GM10847 (cell line): ENCODE data around the gene SYT5.

Experiments used
- POLR2A ChIP-seq: IDR thresholded peaks from 2 replicates; pipeline ENCODE4 v1.6.1; 2011; ENCODE audit not compliant: insufficient read length; ENCODE audit errors: extremely low read depth

Gene SYT5

DNA sequence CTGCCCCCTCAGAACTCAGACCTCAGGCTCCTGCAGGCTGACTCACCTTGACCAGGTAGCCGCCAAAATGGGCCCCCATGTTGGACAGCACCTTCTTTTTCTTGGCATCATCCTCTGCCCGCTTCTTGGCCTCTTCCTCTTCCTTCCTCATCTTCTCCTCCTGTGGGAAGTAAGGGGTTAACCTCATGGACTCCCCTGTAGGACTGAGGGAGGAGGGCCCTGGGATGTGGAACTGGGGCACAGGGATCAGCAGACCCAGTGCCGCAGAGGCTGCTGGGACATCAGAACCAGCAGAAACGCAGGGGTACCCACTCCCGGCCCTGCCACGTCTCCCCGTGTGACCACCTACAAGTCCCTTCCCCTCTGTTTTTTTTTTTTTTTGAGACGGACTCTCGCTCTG, 42.2 kb downstream of the SYT5 start:
- TF ChIP-seq POLR2A = no peak

DNA sequence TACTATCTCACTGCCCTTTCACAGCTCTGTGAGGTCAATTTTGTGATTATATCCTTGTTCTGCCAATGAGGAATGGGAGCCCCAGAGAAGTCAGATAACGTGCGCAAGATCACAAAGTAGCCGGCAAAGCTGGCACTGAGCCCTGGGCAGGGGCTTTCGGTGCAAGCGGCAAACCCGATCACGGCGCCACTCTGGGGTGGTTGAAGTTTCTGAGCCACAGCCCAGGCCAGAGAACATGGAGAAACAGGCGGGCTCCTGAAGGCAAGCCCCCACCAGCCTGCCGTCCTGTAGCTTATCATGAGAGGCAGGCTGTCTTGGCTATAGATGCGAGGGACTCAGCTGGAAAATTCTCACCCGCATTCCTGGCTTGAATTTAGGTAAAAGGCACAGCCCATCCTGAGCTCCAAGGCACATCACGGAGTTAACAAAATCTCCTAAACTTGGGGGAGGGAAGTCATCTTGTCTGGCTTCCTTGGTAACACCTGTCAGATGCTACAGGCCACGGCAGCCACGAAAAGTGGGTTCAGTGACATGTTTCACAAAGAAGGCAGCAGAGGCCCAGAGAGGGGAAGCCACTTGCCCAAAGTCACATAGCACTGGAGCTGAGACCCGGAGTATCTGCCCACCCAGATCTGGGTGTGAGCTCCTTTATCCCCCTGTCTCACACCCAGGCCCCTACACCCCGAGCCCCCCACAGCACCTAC, 43.5 kb downstream of the SYT5 start:
- no peak for TF ChIP-seq POLR2A

DNA sequence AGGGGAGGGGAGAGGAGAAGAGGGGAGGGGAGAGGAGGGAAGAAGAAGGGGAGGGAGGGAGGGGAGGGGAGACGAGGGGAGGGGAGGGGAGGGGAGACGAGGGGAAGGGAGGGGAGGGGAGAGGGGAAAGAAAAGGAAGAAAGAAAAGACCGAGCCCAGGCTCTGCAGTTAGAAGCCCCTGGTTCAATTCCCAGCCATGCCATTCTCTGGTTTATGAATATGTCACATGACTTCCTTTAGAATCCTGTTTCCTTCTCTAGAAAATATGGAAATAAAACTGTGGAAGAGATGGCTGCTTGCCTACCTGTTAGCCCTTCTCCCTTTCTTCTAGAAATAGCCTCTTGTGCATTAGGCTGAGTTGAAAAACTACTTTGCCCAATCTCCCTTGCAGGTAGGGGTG, 45.4 kb downstream of the SYT5 start:
- no peak for TF ChIP-seq POLR2A

DNA sequence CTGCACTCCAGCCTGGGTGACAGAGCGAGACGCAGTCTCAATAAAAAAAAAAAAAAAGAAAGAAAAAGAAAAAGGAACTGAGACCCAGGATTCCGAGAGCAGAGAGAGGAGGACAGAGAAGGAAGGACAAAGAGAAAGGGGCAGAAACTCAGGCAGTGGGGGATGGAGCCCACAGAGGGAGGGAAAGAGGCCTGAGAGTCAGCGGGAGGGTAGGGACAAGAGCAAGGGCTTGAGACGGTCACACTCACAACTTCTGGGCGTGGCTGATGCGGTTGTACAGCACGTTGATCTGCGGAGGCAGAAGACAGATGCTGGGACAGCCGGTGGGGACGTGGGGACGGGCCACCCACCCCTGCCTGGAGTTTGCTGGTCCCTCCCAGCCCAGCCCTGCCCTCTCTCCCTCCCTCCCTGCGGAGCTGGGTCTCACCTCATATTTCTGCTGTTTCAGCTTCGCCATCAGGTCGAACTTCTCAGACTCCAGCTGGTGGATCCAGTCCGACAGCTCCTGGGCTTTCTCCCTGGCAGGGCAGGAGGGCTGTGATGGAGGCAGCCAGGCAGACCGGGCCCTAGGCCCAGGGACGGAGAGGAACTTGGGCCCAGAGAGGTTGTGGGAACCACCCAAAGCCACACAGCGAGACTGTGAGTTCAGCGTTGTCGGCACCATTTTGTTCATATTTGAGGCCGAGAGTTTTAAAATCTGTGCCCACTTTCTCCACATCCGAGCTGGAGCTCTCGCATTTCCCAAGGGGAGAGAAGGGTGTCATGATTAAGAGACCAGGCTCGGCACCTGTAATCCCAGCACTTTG, 46.2 kb downstream of the SYT5 start:
- no peak for TF ChIP-seq POLR2A

DNA sequence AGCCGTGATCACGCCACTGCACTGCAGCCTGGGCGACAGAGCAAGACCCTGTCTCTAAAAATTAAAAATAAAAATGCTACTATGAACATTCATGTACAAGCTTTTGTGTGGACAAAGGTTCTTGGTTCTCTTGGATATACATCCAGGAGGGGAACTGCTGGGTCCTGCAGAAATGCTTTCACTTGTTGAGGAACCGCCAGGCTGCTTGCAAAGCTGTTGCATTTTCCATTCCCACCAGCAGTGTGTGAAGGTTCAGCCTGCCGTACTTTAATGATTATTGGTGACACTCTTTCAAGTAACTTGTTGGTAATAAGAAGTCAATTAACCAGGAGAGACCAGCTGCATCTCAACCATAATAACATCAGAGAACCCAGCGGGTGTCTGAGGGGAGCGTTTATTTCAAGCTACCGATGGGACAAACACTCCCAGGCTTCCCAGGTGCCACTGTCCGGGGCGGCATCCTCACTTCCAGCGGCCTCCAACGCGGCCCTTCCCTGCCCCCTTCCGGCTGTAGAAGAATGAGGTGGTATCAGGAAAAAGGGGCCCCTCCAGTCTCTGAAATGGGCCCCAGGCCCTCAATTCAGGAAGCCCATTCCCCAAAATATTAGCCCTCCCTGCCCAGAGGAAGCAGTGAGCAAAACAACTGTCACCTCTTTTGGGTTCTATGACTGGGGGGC, 47.5 kb downstream of the SYT5 start:
- TF ChIP-seq POLR2A = no peak

DNA sequence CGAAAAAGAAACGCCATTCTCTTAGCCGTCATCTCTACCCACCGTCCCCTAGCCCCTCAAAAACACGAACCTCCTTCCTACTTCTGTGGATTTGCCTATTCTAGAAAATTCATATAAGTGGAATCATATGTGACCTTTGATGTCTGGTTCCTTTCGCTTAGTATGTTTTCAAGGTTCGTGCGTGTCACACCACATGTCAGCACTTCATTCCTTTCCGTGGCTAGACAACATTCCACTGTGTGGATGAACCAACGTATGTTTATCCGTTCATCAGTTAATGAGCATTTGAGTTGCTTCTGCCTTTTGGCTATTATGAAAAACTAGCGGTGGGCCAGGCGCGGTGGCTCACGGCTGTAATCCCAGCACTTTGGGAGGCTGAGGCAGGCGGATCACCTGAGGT, 48.7 kb downstream of the SYT5 start:
- no peak for TF ChIP-seq POLR2A
